ENCODE results near the gene KDM1B.
"Not testable (repeated sequence)": the region's sequence is repeated elsewhere in the genome, so short reads cannot be mapped to it uniquely, and the experiment has no call there.

The KDM1B gene

DNA sequence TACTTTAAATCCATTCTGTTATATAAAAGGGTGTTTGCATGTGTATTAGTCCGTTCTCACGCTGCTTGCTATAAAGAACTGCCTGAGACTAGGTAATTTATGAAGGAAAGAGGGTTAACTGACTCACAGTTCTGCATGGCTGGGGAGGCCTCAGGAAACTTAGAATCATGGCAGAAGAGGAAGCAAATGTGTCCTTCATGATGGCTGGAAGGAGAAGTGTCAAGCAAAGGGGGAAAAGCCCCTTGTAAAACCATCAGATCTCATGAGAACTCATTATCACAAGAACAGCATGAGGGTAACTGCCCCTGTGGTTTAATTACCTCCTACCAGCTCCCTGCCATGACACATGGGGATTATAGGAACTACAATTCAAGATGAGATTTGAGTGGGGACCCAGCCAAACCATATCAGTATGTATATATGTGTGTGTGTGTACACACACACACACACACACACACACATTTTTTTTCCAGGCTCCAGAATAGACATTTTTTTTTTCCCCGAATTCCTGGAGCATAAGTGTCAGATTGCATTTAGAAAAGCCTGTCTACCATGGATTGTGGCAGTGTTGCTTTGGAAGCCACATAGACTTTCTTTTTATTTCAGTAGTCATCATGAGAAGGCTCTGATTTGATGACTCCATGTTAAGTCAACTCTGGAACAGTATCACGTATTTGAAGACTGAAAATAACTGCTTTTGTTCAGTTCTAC is 31.5 kb downstream of the KDM1B start:
- DNase-seq (ENCODE audit: low read depth in 2 of 2): no peak

DNA sequence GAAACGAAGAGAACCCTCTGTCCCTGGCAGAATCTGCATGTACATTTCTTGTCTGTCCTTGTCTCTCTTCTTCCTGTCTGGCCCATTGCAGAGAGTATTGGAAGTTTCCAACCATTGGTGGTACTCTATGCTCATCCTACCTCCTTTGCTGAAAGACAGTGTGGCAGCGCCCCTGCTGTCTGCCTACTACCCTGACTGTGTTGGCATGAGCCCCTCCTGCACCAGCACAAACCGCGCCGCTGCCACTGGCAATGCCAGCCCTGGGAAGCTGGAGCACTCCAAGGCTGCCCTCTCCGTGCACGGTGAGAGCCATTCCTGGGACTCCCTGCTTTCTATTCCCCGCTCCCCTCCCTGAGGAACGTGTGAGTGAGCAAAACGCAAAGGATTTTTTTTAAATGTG is 32.5 kb downstream of the KDM1B start:
- no peak for DNase-seq (ENCODE audit: low read depth in 2 of 2)

DNA sequence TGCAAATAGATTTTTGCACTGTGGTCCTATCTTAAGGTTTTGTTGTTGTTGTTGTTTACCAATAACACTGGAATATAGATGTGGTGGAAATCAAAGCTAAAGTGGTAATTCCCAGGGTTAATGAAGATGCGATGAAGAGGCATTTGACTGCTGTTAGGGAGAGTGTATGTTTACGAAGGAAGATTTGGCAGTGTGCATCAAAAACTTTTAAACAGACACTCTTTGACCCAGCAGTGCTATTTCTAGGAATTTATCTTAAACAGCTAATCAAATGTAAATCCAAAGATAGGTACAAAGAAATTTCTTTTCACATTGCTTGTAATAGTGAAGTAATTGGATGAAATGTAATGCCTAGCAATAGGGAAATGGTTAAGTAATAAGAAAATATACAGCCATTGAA is 34.0 kb downstream of the KDM1B start:
- no peak for DNase-seq (ENCODE audit: low read depth in 2 of 2)

DNA sequence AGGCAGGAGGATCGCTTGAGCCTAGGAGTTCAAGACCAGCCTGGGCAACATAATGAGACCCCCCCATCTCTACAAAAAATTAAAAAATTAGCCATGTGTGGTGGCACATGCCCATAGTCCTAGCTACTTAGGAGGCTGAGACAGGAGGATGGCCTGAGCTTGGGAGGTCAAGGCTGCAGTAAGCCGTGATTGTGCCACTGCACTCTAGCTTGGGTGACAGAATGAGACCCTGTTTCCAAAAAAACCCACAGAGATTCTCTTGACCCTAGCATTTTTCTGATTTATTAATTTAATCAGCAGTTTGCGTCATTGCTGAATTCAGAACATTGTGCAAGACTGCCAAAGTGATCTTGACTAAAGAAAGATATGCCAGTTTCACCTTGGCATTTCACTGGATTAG is 36.8 kb downstream of the KDM1B start:
- no peak for DNase-seq (ENCODE audit: low read depth in 2 of 2)

DNA sequence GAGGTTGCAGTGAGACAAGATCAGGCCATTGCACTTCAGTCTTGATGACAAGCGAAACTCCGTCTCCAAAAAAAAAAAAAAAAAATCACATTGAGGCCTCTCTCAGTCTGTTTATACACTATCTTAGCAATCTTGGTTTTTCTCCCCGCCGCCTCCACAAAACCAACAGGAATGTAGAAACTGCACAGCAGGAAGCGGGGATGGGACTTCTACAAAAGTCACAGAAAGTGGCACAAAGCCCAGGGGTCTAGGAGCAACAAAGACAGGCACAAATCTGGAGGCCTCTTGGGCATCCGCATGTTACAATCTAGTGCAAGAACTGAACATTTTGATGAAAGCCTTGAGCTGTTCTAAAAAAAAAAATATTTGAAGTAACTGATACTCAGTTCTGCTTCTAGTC is 48.6 kb downstream of the KDM1B start:
- DNase-seq (ENCODE audit: low read depth in 2 of 2): no peak

DNA sequence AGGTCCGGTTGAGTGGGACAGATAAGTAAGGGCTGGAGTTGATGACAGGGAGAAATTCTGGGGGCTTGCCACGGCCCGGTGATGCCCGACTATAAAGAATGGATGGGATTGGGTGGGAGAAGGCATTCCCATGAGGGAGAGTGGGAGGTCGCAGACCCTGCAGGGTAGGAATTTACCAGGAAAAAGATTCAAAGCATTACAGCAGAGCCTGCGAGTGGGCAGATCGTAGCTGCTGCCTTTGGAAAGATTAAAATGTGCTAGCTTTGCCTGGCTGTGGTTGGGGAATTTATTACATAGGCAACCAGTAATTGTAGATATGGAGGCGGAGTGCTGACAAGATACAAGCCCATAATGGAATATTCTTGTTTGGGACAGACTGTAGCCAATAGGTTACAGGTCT is 49.5 kb downstream of the KDM1B start:
- DNase-seq (ENCODE audit: low read depth in 2 of 2): no peak

DNA sequence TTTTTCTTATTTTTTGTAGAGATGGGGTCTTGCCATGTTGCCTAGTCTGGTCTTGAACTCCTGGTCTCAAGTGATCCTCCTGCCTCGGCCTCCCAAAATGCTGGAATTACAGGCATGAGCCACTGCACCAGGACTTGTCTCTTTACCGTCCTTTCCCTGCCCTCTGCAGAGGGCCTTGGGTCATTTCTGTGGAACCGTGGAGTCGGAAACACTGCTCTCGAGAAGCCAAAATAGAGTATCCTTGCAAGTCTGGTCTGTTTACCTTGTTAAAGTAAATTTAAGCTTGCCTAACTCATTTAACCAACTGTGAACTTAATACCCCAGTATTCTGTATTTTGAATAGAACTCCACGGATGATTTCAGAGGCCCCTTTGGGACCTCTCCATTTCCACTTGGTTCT is 51.4 kb downstream of the KDM1B start:
- DNase-seq (ENCODE audit: low read depth in 2 of 2): no peak

DNA sequence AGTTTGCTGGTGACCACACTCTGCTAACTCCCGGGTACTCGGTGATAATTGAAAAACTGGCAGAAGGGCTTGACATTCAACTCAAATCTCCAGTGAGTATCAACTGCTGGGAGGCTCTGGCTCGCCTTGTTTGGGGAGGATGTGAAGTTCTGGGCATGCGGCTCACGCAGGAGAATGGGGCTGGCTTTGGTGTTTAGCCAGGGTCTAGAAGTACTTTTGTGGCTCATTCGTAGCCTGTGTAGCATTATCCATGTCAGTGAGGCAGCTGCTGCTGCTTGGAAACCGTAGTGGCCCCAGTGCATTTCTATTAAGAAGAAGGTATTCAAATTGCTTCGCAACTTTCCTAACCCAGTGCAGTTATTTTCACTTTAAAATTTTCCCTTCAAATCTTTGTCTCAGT is 52.2 kb downstream of the KDM1B start:
- no peak for DNase-seq (ENCODE audit: low read depth in 2 of 2)

DNA sequence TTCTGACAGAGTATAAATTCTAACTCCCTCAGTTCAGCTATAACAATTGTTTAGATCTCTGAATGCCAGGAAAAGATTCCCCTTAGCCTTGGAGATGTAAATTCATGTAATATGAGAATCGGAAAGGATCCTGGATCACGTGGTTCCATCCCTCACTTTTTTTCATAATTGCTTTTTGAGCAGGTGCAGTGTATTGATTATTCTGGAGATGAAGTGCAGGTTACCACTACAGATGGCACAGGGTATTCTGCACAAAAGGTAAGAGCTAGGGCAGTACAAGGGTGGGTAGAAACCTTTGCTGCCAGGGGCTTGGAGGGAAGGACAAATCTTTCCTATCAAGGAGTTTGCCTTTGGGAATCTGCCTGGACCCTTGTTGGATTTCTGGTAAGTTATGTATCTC is 52.7 kb downstream of the KDM1B start:
- no peak for DNase-seq (ENCODE audit: low read depth in 2 of 2)

DNA sequence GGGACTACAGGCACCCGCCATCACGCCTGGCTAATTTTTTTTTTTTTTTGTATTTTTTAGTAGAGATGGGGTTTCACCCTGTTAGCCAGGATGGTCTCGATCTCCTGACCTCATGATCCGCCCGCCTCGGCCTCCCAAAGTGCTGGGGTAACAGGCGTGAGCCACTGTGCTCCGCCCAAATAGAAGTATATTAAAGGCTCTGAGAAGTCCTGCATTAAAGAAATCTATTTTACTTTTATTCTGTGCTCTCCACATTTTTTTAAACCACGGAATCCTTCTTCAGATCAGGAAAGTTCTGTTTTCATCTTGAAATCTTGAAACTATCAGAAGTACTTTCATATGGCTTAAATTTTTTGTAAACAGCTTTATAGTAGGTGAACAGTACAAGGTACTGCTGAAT is 53.6 kb downstream of the KDM1B start:
- not testable (repeated sequence) for DNase-seq (ENCODE audit: low read depth in 2 of 2)

DNA sequence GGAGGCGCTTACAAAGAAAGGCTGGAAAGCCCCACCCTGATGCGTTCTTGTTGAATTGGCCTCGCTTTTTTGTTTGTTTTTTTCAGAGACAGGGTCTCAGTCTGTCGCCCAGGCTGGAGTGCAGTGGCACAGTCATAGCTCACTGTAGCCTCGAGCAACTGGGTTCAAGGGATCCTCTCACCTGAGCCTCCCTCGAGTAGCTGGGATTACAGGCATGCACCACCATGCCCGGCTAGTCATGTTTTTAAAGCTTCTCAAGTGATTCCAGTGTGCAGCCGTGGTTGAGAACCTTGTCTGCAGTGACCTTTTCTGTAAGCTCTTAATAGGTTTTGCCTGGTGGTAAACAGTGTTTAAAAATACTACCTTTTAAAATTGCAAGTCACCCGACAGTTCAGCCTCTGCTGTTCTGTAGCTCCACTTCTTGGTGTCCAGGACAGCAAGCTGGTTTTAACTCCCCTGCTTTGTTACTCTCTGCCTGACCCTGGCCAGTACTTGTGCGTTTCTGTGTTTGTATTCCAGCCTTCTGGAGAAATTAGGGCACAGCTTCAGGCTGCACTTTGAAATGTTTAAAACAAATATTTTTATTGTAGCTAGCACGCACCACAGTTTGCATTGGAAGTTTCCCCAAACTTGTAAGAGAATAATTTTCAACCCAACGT is 54.4 kb downstream of the KDM1B start:
- no peak for DNase-seq (ENCODE audit: low read depth in 2 of 2)

DNA sequence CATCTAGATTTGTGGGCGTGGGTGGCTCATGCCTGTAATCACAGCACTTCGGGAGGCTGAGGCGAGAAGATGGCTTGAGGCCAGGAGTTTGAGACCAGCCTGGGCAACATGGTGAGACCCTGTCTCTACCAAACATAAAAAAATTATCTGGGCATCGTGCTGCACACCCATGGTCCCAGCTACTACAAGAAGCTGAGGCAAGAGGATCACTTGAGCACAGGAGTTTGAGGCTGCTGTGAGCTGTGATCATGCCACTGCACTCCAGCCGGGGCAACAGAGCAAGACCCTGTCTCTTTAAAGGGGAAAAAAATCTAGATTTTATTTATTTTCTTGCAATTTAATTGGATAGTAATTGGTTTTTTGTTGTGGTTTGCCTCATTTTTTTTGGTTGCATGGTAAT is 55.5 kb downstream of the KDM1B start:
- no peak for DNase-seq (ENCODE audit: low read depth in 2 of 2)

DNA sequence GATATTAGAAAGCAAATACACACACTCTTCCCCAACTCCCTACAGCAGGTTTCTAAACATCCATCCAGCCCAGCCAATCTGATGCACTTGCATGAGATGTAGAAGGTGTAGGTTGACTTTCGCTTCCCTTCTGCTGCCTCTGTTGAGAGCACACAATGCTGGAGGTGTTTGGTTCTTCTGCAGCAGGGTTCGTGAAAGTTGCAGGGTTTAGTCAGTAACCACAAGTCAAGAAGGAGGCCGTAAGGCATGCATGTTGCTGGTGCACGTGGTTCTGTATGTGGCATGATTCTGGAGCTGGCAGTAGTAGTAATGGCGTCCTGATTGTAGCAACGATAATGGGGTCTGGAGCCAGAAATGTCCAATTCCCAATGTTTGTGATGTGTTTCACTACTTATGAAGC is 56.1 kb downstream of the KDM1B start:
- no peak for DNase-seq (ENCODE audit: low read depth in 2 of 2)

DNA sequence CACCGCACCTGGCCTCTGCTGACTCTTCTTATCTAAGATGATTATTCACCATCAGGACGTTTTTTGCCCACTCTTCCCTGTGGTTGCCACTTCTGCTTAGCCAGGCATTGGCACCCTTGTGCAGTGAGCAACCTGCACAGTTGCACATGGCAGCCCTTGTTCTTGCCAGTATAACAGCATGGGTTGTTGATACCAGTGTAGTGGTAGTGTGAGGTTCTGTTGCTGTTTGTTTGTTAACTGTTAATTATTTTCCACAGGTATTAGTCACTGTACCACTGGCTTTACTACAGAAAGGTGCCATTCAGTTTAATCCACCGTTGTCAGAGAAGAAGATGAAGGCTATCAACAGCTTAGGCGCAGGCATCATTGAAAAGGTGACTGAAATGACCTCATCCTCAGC is 57.0 kb downstream of the KDM1B start:
- DNase-seq (ENCODE audit: low read depth in 2 of 2): no peak

DNA sequence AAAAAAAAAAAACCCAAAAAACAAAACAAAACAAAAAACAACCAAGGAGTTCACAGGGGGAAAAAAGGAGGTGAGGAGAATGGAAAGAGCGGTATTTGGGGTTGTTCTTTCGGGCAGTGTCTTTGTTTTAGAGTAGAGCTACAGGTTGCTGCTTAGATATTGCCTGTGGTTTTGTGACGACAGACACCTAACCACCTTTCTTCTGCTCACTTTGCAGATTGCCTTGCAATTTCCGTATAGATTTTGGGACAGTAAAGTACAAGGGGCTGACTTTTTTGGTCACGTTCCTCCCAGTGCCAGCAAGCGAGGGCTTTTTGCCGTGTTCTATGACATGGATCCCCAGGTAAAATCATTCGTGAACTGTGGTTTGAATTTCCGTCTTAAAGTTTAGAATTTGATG is 58.2 kb downstream of the KDM1B start:
- no peak for DNase-seq (ENCODE audit: low read depth in 2 of 2)

DNA sequence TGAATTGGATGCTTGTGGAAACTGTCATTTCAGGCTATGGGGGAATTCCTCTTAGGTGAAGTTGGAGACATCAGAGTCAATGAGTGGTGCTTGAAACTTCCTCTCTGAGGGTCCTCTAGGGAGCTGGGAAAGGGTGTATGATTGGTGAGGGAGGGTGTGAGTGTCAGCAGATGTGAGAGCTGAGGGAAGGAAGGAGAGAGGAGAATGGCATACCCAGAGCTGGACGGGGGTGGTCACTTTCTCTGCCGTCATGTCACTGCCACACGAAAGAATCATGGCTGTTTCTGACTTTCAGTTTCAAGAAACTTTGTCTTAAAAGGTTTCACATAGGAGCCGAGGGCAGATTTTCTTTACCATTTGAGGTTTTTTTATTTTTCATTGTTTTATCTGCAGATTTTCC is 58.8 kb downstream of the KDM1B start:
- DNase-seq (ENCODE audit: low read depth in 2 of 2): no peak

DNA sequence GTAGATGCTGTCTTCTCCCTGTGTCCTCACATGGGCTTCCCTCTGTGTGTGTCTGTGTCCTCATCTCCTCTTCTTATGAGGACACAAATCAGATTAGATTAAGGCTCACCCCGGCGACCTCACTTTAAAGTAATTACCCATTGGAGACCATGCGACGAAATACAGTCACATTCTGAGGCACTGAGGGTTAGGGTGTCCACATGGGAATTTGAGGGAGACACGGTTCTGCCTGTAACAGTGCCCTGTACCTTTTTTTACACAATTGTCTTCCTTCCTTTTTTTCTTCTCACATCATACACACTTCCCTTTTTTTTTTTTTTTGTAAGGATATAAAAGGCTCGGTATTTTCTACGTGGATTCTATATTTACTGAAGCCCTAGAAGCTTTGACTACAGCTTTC is 60.2 kb downstream of the KDM1B start:
- no peak for DNase-seq (ENCODE audit: low read depth in 2 of 2)

DNA sequence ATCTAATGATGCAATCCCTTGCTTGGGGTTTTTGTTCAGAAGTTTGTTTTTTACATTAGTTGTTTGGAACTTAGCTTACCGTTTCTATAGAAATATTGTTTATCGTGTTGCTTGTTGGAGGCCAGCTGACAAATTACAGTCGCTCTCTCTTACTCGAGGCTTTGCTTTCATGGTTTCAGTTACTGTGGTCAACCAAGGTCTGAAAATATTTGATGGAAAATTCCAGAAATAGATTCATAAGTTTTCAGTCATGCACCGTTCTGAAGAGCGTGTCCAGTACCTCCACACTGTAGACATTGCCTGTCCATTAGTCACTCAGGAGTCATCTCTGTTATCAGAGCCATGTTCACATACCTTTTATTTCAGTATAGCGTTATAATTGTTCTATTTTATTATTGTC is 61.2 kb downstream of the KDM1B start:
- DNase-seq (ENCODE audit: low read depth in 2 of 2): no peak

DNA sequence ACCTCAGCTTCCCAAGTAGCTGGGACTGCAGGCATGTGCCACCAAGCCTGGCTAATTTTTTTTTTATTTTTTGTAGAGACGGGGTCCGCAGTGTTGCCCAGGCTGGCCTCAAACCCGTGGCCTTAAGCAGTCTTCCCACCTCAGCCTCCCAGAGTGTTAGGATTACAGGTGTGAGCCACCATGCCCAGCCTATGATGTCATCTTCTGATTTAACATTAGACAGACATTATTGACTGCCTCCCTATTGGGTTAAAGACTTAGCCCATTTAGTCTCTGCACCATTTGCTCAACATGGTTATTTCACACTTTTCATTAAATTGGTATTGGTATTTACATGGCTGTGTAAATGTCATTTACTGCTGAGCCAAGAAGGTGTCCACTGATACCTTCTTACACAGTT is 63.0 kb downstream of the KDM1B start:
- no peak for DNase-seq (ENCODE audit: low read depth in 2 of 2)

DNA sequence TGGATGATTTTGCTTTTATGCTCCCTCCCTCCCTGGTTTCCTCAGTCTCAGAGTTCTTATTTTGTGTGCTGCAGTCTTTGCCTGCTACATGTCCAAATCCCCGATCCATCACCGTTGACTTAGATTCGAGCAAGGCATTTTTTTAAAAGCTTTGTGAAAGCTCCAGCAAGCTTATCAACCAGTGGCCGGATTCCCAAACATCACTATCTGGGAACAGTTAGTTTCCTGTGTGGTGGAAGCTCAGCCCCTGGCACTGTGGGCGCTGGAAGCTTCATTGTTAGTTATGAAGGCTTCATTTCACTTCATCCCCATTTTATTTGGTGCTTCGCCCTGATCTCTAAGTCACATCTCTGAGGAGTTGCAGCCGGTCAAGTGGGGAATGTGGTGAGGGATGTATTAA is 64.4 kb downstream of the KDM1B start:
- no peak for DNase-seq (ENCODE audit: low read depth in 2 of 2)

DNA sequence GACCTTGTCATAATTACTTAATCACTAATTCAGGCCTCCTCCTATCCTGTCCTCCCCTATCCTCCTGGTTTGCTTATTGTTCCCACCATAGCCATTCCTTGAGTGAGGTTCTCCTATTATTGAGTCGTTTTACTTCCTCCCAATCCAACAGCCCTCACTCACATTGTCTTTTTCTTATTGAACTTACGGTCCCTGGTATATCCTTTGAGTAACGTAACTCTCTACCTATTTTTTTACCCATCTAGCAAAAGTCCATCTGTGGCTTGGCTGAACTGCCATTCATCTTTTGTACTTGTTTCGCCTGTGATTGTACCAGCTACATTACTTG is 66.0 kb downstream of the KDM1B start:
- DNase-seq (ENCODE audit: low read depth in 2 of 2): no peak

DNA sequence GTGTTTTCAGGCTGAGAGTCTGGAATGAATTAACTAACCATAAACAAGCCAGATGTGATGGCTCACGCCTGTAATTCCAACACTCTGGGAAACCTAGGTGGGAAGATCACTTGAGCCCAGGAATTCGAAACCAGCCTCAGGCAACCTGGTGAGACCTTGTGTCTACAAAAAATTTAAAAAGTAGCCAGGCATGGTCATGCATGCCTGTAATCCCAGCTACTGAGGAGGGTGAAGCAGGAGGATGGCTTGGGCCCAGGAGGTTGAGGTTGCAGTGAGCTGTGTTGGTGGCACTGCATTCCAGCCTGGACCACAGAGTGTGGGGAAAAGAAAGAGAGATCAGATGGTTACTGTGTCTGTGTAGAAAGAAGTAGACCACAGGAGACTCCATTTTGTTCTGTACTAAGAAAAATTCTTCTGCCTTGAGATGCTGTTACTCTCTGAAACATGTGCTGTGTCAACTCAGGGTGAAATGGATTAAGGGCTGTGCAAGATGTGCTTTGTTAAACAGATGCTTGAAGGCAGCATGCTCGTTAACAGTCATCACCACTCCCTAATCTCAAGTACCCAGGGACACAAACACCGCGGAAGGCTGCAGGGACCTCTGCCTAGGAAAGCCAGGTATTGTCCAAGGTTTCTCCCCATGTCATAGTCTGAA is 71.4 kb downstream of the KDM1B start:
- not testable (repeated sequence) for DNase-seq (ENCODE audit: low read depth in 2 of 2)

DNA sequence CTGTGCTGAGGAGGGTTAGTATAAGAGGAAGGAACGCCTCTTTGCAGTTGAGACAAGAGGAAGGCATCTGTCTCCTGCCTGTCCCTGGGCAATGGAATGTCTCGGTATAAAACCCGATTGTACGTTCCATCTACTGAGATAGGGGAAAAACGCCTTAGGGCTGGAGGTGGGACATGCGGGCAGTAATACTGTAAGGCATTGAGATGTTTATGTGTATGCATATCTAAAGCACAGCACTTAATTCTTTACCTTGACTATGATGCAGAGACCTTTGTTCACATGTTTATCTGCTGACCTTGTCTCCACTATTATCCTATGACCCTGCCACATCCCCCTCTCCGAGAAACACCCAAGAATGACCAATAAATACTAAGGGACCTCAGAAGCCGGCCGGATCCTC is 71.9 kb downstream of the KDM1B start:
- not testable (repeated sequence) for DNase-seq (ENCODE audit: low read depth in 2 of 2)

DNA sequence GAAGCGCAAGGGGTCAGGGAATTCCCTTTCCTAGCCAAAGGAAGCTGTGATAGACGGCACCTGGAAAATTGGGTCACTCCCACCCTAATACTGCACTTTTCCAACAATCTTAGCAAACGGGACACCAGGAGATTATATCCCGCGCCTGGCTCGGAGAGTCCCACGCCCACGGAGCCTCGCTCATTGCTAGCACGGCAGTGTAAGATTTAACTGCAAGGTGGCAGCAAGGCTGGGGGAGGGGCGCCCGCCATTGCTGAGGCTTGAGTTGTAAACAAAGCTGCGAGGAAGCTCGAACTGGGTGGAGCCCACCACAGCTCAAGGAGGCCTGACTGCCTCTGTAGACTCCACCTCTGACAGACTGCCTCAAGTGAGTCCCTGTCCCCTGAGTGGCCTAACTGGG is 73.4 kb downstream of the KDM1B start:
- not testable (repeated sequence) for DNase-seq (ENCODE audit: low read depth in 2 of 2)
